SK-N-SH (cell line): ENCODE data around the gene CHCHD3. TPM values are rescaled to one million over a fixed set of nuclear protein-coding genes. Genes with fewer than 3 reads are reported as not detected.

Experiments used
- CTCF ChIA-PET: fragments of 300-600, 350-600 bp; formaldehyde crosslinking; extraction: SDS; loops from one replicate; lab custom pipeline; 2021; lab: Yijun Ruan, JAX
- POLR2A ChIA-PET: fragments of 350-600 bp; sonication (Branson Sonifier 250); formaldehyde crosslinking; extraction: SDS; loops from one replicate; lab custom pipeline; 2020; ENCODE audit warnings: antibody characterized with exemption, inconsistent platforms; lab: Yijun Ruan, JAX
- DNase-seq: peaks from one replicate; pipeline ENCODE4 v3.0.0; 2012
- H2AFZ ChIP-seq: fragments of 200-600 bp; sonication (generic); 2 replicates; pipeline ENCODE4 v1.8.1; 2016; ENCODE audit warnings: antibody characterized with exemption, mild to moderate bottlenecking, low read depth
- H3F3A ChIP-seq: fragments of 200-600 bp; sonication (generic); replicated peaks from 2 replicates; pipeline ENCODE3; 2016; ENCODE audit warnings: antibody characterized with exemption, mild to moderate bottlenecking; ENCODE audit not compliant: insufficient read depth
- H3K27ac ChIP-seq, 2 experiments: fragments of 200-500 bp in 1 of 2; fragments of 200-600 bp in 1 of 2; sonication (Bioruptor generic) in 1 of 2; sonication (generic), shearing (Covaris generic) in 1 of 2; 2 replicates each; pipeline versions ENCODE4 v1.5.1 to v1.6.1; 2014 to 2016; ENCODE audit warnings: low read depth in 2 of 2, inconsistent platforms in 1 of 2, low read length in 1 of 2, mild to moderate bottlenecking in 1 of 2, mixed read lengths in 1 of 2
- H3K27me3 ChIP-seq: fragments of 200-600 bp; sonication (generic), shearing (Covaris generic); 2 replicates; pipeline ENCODE4 v1.6.1; 2016; ENCODE audit warnings: mixed run types; ENCODE audit not compliant: insufficient read depth
- H3K36me3 ChIP-seq, 2 experiments: fragments of 200-500 bp in 1 of 2; fragments of 200-600 bp in 1 of 2; sonication (Bioruptor generic) in 1 of 2; sonication (generic) in 1 of 2; replicated peaks in 1 of 2; 2 replicates each; pipeline versions ENCODE3 to v1.5.1; 2014 to 2016; ENCODE audit warnings: low read length in 1 of 2, mild to moderate bottlenecking in 1 of 2; ENCODE audit not compliant: insufficient read depth in 2 of 2, control insufficient read depth in 1 of 2
- H3K4me1 ChIP-seq, 2 experiments: fragments of 200-500 bp in 1 of 2; fragments of 200-600 bp in 1 of 2; sonication (Bioruptor generic) in 1 of 2; sonication (generic), shearing (Covaris generic) in 1 of 2; 2 replicates each; pipeline versions ENCODE4 v1.5.1 to v1.6.1; 2014 to 2016; ENCODE audit warnings: low read depth in 1 of 2, low read length in 1 of 2, mixed run types in 1 of 2; ENCODE audit not compliant: insufficient read depth in 2 of 2, control insufficient read depth in 1 of 2
- H3K4me2 ChIP-seq: fragments of 200-600 bp; sonication (generic), shearing (Covaris generic); 2 replicates; pipeline ENCODE4 v1.6.1; 2017; ENCODE audit warnings: mixed run types
- H3K4me3 ChIP-seq, 2 experiments: fragments of 200-500 bp in 1 of 2; fragments of 200-600 bp in 1 of 2; sonication (Bioruptor generic) in 1 of 2; sonication (generic), shearing (Covaris generic) in 1 of 2; 2 replicates each; pipeline versions ENCODE4 v1.5.1 to v1.8.1; 2014 to 2016; ENCODE audit warnings: low read depth in 2 of 2, inconsistent platforms in 1 of 2, low read length in 1 of 2, mild to moderate bottlenecking in 1 of 2, mixed read lengths in 1 of 2, moderate library complexity in 1 of 2
- H3K79me2 ChIP-seq: fragments of 200-600 bp; sonication (generic); 2 replicates; pipeline ENCODE4 v1.8.1; 2017; ENCODE audit warnings: mild to moderate bottlenecking; ENCODE audit not compliant: insufficient read depth
- H3K9ac ChIP-seq: fragments of 200-600 bp; sonication (generic); 2 replicates; pipeline ENCODE4 v1.6.1; 2017; ENCODE audit warnings: mixed run types
- H3K9me2 ChIP-seq: fragments of 200-600 bp; sonication (generic); 2 replicates; pipeline ENCODE4 v1.6.1; 2017; ENCODE audit warnings: mixed run types
- H3K9me3 ChIP-seq: fragments of 200-600 bp; sonication (generic); 2 replicates; pipeline ENCODE4 v1.6.1; 2017; ENCODE audit warnings: mixed run types, mild to moderate bottlenecking, moderate library complexity
- H4K20me1 ChIP-seq: fragments of 200-600 bp; sonication (generic); 2 replicates; pipeline ENCODE4 v1.6.1; 2017; ENCODE audit warnings: mild to moderate bottlenecking, mixed run types; ENCODE audit not compliant: insufficient read depth
- ELF1 ChIP-seq: IDR thresholded peaks from 2 replicates; pipeline ENCODE4 v1.4.0; 2012
- EZH2phosphoT487 ChIP-seq: fragments of 200-600 bp; sonication (generic); IDR thresholded peaks from 2 replicates; pipeline ENCODE4 v1.6.1; 2017; ENCODE audit warnings: low read depth, mixed run types, mild to moderate bottlenecking, antibody characterized with exemption, moderate library complexity, borderline replicate concordance
- FOSL2 ChIP-seq: IDR thresholded peaks from 2 replicates; pipeline ENCODE4 v1.4.0; 2012; ENCODE audit warnings: low read depth, mild to moderate bottlenecking, moderate library complexity, borderline replicate concordance
- FOXJ3 ChIP-seq: sonication (generic); formaldehyde crosslinking; IDR thresholded peaks from 2 replicates; pipeline ENCODE4 v1.5.1; 2020; ENCODE audit warnings: mild to moderate bottlenecking, missing genetic modification reagents
- FOXM1 ChIP-seq: IDR thresholded peaks from 2 replicates; pipeline ENCODE4 v1.4.0; 2012; ENCODE audit warnings: low read depth, mild to moderate bottlenecking
- MXI1 ChIP-seq: IDR thresholded peaks from 2 replicates; pipeline ENCODE4 v1.6.1; 2012; ENCODE audit warnings: mild to moderate bottlenecking, low read depth, low read length, improper control_type of control experiment
- NRF1 ChIP-seq: IDR thresholded peaks from 2 replicates; pipeline ENCODE4 v1.6.1; 2012; ENCODE audit warnings: low read depth, mild to moderate bottlenecking, low read length
- RAD21 ChIP-seq: IDR thresholded peaks from 2 replicates; pipeline ENCODE4 v1.6.1; 2012; ENCODE audit warnings: mild to moderate bottlenecking, low read length
- RCOR1 ChIP-seq: fragments of 150-350 bp; IDR thresholded peaks from 2 replicates; pipeline ENCODE4 v1.6.1; 2017; ENCODE audit warnings: antibody characterized with exemption, low read length
- RFX5 ChIP-seq: IDR thresholded peaks from 2 replicates; pipeline ENCODE4 v1.6.1; 2012; ENCODE audit warnings: mild to moderate bottlenecking, improper control_type of control experiment, low read length
- SIN3A ChIP-seq: IDR thresholded peaks from 2 replicates; pipeline ENCODE4 v1.6.1; 2012; ENCODE audit warnings: low read depth, mild to moderate bottlenecking, low read length, moderate library complexity, borderline replicate concordance
- SMC3 ChIP-seq: IDR thresholded peaks from 2 replicates; pipeline ENCODE4 v1.6.1; 2012; ENCODE audit warnings: low read depth, low read length, improper control_type of control experiment
- TAF1 ChIP-seq: IDR thresholded peaks from 2 replicates; pipeline ENCODE4 v1.6.1; 2012; ENCODE audit warnings: low read depth, mild to moderate bottlenecking, low read length, moderate library complexity, borderline replicate concordance
- TCF12 ChIP-seq: IDR thresholded peaks from 2 replicates; pipeline ENCODE4 v1.4.0; 2012
- TEAD4 ChIP-seq: IDR thresholded peaks from 2 replicates; pipeline ENCODE4 v1.4.0; 2012; ENCODE audit warnings: mild to moderate bottlenecking, borderline replicate concordance; ENCODE audit not compliant: insufficient read depth
- YY1 ChIP-seq: IDR thresholded peaks from 2 replicates; pipeline ENCODE4 v1.4.0; 2012; ENCODE audit warnings: low read depth, mild to moderate bottlenecking
- WGBS: methylation state at CpG from one replicate; pipeline ENCODE4 v1.1.6; 2017; ENCODE audit warnings: low lambda C conversion rate; 5-methylcytosine and 5-hydroxymethylcytosine counted together
- polyA plus RNA-seq, 3 experiments: library from polyadenylated mRNA; depleted of rRNA; stranded (reverse); fragments of >200 nt; gene quantifications; 2 replicates each; pipeline ENCODE4 v1.2.3, GENCODE V29; 2012
- TF ChIP-seq, protein P1 (sequence below): IDR thresholded peaks from 2 replicates; pipeline ENCODE4; 2012
- TF ChIP-seq, protein P2 (sequence below): IDR thresholded peaks from 2 replicates; pipeline ENCODE4 v1.4.0; 2012; ENCODE audit warnings: low read depth
- TF ChIP-seq, protein P3 (sequence below): IDR thresholded peaks from 2 replicates; pipeline ENCODE4 v1.4.0; 2012; ENCODE audit warnings: low read depth, borderline replicate concordance
- TF ChIP-seq, protein P4 (sequence below): IDR thresholded peaks from 2 replicates; pipeline ENCODE4 v1.4.0; 2012; ENCODE audit warnings: low read depth, borderline replicate concordance
- TF ChIP-seq, protein P5 (sequence below): fragments of 200-600 bp; sonication (generic); IDR thresholded peaks from 2 replicates; pipeline ENCODE4 v1.6.1; 2017; ENCODE audit warnings: antibody characterized with exemption, mild to moderate bottlenecking, moderate library complexity

CHCHD3 gene
- polyA plus RNA-seq, 1 of the 3 experiments (the other 2 are of a cell fraction) = 97.1 TPM

DNA sequence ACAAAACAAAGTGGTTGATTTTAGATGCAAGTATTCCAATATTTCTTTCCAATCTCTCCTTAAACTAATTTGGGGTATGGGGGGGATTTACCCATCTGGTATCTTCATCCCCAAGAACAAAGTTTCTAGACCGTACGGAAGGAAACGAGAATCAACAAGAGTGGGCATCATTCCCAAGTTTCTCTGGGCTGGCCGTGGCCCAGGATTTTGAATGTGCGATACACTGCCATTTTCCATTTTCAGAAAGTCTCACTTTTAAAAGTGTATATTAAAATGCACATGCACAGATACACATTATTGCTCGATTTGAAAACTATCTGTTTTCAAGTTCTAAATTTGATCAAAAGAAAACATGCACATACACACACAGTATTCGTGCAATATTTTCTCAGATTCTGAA lies 234.5 kb downstream of the CHCHD3 start (continued):
- TF ChIP-seq SIN3A (no peak), RFX5 (no peak), ELF1 (no peak), MXI1 (no peak), NRF1 (no peak), TEAD4 (no peak), TCF12 (no peak), EZH2phosphoT487 (no peak), RAD21 (no peak)
- TF ChIP-seq, protein P1, sequence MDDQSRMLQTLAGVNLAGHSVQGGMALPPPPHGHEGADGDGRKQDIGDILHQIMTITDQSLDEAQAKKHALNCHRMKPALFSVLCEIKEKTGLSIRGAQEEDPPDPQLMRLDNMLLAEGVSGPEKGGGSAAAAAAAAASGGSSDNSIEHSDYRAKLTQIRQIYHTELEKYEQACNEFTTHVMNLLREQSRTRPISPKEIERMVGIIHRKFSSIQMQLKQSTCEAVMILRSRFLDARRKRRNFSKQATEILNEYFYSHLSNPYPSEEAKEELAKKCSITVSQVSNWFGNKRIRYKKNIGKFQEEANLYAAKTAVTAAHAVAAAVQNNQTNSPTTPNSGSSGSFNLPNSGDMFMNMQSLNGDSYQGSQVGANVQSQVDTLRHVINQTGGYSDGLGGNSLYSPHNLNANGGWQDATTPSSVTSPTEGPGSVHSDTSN = no peak
- TF ChIP-seq, protein P2, sequence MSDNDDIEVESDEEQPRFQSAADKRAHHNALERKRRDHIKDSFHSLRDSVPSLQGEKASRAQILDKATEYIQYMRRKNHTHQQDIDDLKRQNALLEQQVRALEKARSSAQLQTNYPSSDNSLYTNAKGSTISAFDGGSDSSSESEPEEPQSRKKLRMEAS = no peak

DNA sequence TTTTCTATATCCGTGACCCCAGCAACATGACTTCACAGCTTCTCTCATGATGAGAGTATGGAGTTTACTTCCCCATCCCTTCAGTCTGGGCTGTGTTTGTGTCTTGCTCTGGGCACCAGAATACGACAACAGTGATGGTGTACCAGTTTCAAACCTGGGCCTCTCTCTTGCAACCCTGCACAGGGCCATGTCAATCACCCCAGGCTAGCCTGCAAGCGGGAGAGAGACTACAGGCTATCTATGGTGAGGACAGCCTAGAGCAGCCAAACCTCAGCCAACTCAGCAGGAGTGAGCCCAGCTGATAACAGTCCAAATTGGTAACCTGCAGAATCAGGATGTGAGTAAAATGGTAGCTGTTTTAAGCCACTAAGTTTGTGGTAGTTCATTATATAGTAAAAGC lies 235.8 kb downstream of the CHCHD3 start:
- H3K4me2 ChIP-seq = no peak overlapping the region
- no peaks in the 10 kb centered on the region for H3K9me3 ChIP-seq
- no peak for TF ChIP-seq SMC3
- no peak for TF ChIP-seq EZH2phosphoT487
- TF ChIP-seq FOXJ3 (CRISPR knock-in tag) = no peak
- TF ChIP-seq MXI1 = no peak
- no peak for TF ChIP-seq SIN3A
- TF ChIP-seq TAF1 = no peak
- no peak for TF ChIP-seq TCF12
- no peak for TF ChIP-seq FOSL2
- no peak for TF ChIP-seq YY1
- TF ChIP-seq RFX5 = no peak
- TF ChIP-seq, protein P3, sequence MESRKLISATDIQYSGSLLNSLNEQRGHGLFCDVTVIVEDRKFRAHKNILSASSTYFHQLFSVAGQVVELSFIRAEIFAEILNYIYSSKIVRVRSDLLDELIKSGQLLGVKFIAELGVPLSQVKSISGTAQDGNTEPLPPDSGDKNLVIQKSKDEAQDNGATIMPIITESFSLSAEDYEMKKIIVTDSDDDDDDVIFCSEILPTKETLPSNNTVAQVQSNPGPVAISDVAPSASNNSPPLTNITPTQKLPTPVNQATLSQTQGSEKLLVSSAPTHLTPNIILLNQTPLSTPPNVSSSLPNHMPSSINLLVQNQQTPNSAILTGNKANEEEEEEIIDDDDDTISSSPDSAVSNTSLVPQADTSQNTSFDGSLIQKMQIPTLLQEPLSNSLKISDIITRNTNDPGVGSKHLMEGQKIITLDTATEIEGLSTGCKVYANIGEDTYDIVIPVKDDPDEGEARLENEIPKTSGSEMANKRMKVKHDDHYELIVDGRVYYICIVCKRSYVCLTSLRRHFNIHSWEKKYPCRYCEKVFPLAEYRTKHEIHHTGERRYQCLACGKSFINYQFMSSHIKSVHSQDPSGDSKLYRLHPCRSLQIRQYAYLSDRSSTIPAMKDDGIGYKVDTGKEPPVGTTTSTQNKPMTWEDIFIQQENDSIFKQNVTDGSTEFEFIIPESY = no peak
- TF ChIP-seq, protein P4, sequence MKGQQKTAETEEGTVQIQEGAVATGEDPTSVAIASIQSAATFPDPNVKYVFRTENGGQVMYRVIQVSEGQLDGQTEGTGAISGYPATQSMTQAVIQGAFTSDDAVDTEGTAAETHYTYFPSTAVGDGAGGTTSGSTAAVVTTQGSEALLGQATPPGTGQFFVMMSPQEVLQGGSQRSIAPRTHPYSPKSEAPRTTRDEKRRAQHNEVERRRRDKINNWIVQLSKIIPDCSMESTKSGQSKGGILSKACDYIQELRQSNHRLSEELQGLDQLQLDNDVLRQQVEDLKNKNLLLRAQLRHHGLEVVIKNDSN = no peak
- TF ChIP-seq NRF1 = no peak
- TF ChIP-seq, protein P5, sequence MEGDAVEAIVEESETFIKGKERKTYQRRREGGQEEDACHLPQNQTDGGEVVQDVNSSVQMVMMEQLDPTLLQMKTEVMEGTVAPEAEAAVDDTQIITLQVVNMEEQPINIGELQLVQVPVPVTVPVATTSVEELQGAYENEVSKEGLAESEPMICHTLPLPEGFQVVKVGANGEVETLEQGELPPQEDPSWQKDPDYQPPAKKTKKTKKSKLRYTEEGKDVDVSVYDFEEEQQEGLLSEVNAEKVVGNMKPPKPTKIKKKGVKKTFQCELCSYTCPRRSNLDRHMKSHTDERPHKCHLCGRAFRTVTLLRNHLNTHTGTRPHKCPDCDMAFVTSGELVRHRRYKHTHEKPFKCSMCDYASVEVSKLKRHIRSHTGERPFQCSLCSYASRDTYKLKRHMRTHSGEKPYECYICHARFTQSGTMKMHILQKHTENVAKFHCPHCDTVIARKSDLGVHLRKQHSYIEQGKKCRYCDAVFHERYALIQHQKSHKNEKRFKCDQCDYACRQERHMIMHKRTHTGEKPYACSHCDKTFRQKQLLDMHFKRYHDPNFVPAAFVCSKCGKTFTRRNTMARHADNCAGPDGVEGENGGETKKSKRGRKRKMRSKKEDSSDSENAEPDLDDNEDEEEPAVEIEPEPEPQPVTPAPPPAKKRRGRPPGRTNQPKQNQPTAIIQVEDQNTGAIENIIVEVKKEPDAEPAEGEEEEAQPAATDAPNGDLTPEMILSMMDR = no peak
- no peak for TF ChIP-seq RCOR1
- no peak for TF ChIP-seq FOXM1
- no peak for TF ChIP-seq RAD21
- WGBS = 81% methylated on average over 3 of the region's 3 CpGs
- no peak overlapping the region for H2AFZ ChIP-seq
- no peak overlapping the region for H3K9ac ChIP-seq
- H3K4me3 ChIP-seq = no peak overlapping the region
- H3F3A ChIP-seq = no peaks in the 10 kb centered on the region
- no peaks in the 10 kb centered on the region for H3K4me1 ChIP-seq
- H3K27me3 ChIP-seq = no peaks in the 10 kb centered on the region
- ChIA-PET CTCF (interaction anchor here (0.6 kb wide), 1 partner anchor 912 kb away, joined by 3 read pairs; no protein-coding TSS in a partner anchor), POLR2A (no interaction called here)
- H3K27ac ChIP-seq = no peak overlapping the region
- DNase-seq = no peak
- no peaks in the 10 kb centered on the region for H3K9me2 ChIP-seq
- H4K20me1 ChIP-seq = no peaks in the 10 kb centered on the region
- H3K79me2 ChIP-seq = peaks cover under 1% of the 10 kb centered on the region; the same call in 1 of the 2 replicates
- peaks cover 5 to 15% of the 10 kb centered on the region in 2 experiments for H3K36me3 ChIP-seq
